HepG2 (cell line): ENCODE data around the gene SLC25A10. TPM values are rescaled to one million over a fixed set of nuclear protein-coding genes. Genes with fewer than 3 reads are reported as not detected.
A peak's percentile ranks its signal among the peaks of the same experiment; 100 is the strongest.

Experiments used
- DMTF1 ChIP-seq: sonication (generic); formaldehyde crosslinking; IDR thresholded peaks from 2 replicates; pipeline ENCODE4 v1.4.0; 2020; ENCODE audit warnings: mild to moderate bottlenecking, missing genetic modification reagents
- FOXP1 ChIP-seq, 2 experiments: fragments of 450-650 bp in 1 of 2; IDR thresholded peaks; 2 replicates each; pipeline ENCODE4 v1.6.1; 2017 to 2018; ENCODE audit warnings: antibody characterized with exemption in 1 of 2
- KMT2B ChIP-seq: IDR thresholded peaks from 2 replicates; pipeline ENCODE4 v1.6.1; 2016; ENCODE audit warnings: missing genetic modification reagents, missing compliant biosample characterization
- MEIS2 ChIP-seq: sonication (generic); formaldehyde crosslinking; IDR thresholded peaks from 2 replicates; pipeline ENCODE4 v1.9.0; 2021; ENCODE audit warnings: mild to moderate bottlenecking, missing genetic modification reagents
- MTF1 ChIP-seq: sonication (generic); formaldehyde crosslinking; IDR thresholded peaks from 2 replicates; pipeline ENCODE4 v1.5.0; 2020; ENCODE audit warnings: missing genetic modification reagents
- MYPOP ChIP-seq: sonication (generic); formaldehyde crosslinking; IDR thresholded peaks from 2 replicates; pipeline ENCODE4 v1.8.1; 2023; ENCODE audit warnings: mild to moderate bottlenecking, moderate library complexity, missing genetic modification reagents
- POLR2AphosphoS5 ChIP-seq: IDR thresholded peaks from 2 replicates; pipeline ENCODE4 v1.6.1; 2012; ENCODE audit warnings: low read depth, low read length
- SKIL ChIP-seq: sonication (generic); formaldehyde crosslinking; IDR thresholded peaks from 2 replicates; pipeline ENCODE4 v1.8.0; 2022; ENCODE audit warnings: missing genetic modification reagents, mild to moderate bottlenecking, moderate library complexity, borderline replicate concordance
- SPEN ChIP-seq: sonication (generic); formaldehyde crosslinking; IDR thresholded peaks from 2 replicates; pipeline ENCODE4 v1.5.1; 2020; ENCODE audit warnings: low read depth, mild to moderate bottlenecking, missing genetic modification reagents
- STAG1 ChIP-seq: sonication (generic); formaldehyde crosslinking; IDR thresholded peaks from 2 replicates; pipeline ENCODE4 v1.4.0; 2020; ENCODE audit warnings: missing genetic modification reagents
- TOE1 ChIP-seq: sonication (generic); formaldehyde crosslinking; IDR thresholded peaks from 2 replicates; pipeline ENCODE4 v1.4.0; 2020; ENCODE audit warnings: mild to moderate bottlenecking, missing genetic modification reagents
- ZBTB2 ChIP-seq: sonication (generic); formaldehyde crosslinking; IDR thresholded peaks from 2 replicates; pipeline ENCODE4 v1.8.0; 2022; ENCODE audit warnings: low read depth, missing genetic modification reagents
- ZNF567 ChIP-seq: sonication (generic); formaldehyde crosslinking; IDR thresholded peaks from 2 replicates; pipeline ENCODE4 v1.8.1; 2023; ENCODE audit warnings: mild to moderate bottlenecking, missing genetic modification reagents, borderline replicate concordance
- ZNF569 ChIP-seq: sonication (generic); formaldehyde crosslinking; IDR thresholded peaks from 2 replicates; pipeline ENCODE4 v1.5.0; 2020; ENCODE audit warnings: mild to moderate bottlenecking, missing genetic modification reagents, moderate library complexity, borderline replicate concordance
- ZNF777 ChIP-seq: sonication (generic); formaldehyde crosslinking; IDR thresholded peaks from 2 replicates; pipeline ENCODE4 v1.4.0; 2020; ENCODE audit warnings: missing genetic modification reagents
- ZNF780A ChIP-seq: sonication (generic); formaldehyde crosslinking; IDR thresholded peaks from 2 replicates; pipeline ENCODE4 v1.8.0; 2022; ENCODE audit warnings: mild to moderate bottlenecking, missing genetic modification reagents, moderate library complexity
- ZNF788 ChIP-seq: sonication (generic); formaldehyde crosslinking; IDR thresholded peaks from 2 replicates; pipeline ENCODE4 v1.5.0; 2020; ENCODE audit warnings: mild to moderate bottlenecking, missing genetic modification reagents, borderline replicate concordance
- ZNF790 ChIP-seq: sonication (generic); formaldehyde crosslinking; IDR thresholded peaks from 2 replicates; pipeline ENCODE4 v1.8.0; 2022; ENCODE audit warnings: missing genetic modification reagents, mild to moderate bottlenecking, borderline replicate concordance
- polyA plus RNA-seq, 8 experiments: library from polyadenylated mRNA; depleted of rRNA in 3 of 8; stranded (reverse) in 7 of 8; unstranded in 1 of 8; fragments of >200 nt; fragmentation: Illumina TruSeq in 4 of 8; extraction: Trizol in 4 of 8; gene quantifications; 2 replicates each; pipeline versions ENCODE4 v1.2.1 to v1.2.3, GENCODE V29; 2011 to 2016; ENCODE audit warnings: low read depth in 4 of 8, missing spikeins in 1 of 8, mixed read lengths in 1 of 8; ENCODE audit not compliant: insufficient read depth in 1 of 8
- total RNA-seq, 5 experiments: library from RNA; depleted of rRNA; stranded (reverse); fragments of >200 nt; fragmentation: Illumina TruSeq; extraction: Trizol; gene quantifications; 2 replicates each; pipeline ENCODE4 v1.2.3, GENCODE V29; 2016; ENCODE audit warnings: low read depth in 1 of 5
- TF ChIP-seq, protein P1 (sequence below): sonication (generic); formaldehyde crosslinking; IDR thresholded peaks from 2 replicates; pipeline ENCODE4 v1.9.0; 2021; ENCODE audit warnings: missing genetic modification reagents, borderline replicate concordance

The SLC25A10 gene
- total and polyA plus RNA-seq, 2 of the 13 experiments (the other 11 are each of a cell fraction or from before 2014, with no cell fraction given) = 46.5 to 140 TPM

- TF ChIP-seq ZNF790 (CRISPR knock-in tag) (peak; percentile 26; the same call in 1 of the 2 replicates), STAG1 (peak; percentile 30; the same call in 1 of the 2 replicates), TOE1 (peak; percentile 95; the same call in 1 of the 2 replicates), ZNF780A (CRISPR knock-in tag) (peak; percentile 93; the same call in 1 of the 2 replicates), KMT2B (CRISPR knock-in tag) (peak; percentile 89), SPEN (CRISPR knock-in tag) (peak; percentile 97), ZNF777 (CRISPR knock-in tag) (peak; percentile 78), DMTF1 (CRISPR knock-in tag) (0 out of 2 replicates have a peak, but pooled peaks have one; percentile 82), ZNF567 (CRISPR knock-in tag) (peak; percentile 98), ZBTB2 (CRISPR knock-in tag) (peak; percentile 98), ZNF788 (CRISPR knock-in tag) (peak; percentile 96), FOXP1 (IDR thresholded peaks at IDR 0.05) (no peak), FOXP1 (CRISPR knock-in tag; IDR thresholded peaks at IDR 0.05) (peak; percentile 37; the same call in 1 of the 2 replicates), MTF1 (CRISPR knock-in tag) (peak; percentile 97), MEIS2 (CRISPR knock-in tag) (peak; percentile 99), ZNF569 (no peak), POLR2AphosphoS5 (no peak; the same call in 1 of the 2 replicates), SKIL (CRISPR knock-in tag) (peak; percentile 87), MYPOP (peak; percentile 96)
- TF ChIP-seq, protein P1, sequence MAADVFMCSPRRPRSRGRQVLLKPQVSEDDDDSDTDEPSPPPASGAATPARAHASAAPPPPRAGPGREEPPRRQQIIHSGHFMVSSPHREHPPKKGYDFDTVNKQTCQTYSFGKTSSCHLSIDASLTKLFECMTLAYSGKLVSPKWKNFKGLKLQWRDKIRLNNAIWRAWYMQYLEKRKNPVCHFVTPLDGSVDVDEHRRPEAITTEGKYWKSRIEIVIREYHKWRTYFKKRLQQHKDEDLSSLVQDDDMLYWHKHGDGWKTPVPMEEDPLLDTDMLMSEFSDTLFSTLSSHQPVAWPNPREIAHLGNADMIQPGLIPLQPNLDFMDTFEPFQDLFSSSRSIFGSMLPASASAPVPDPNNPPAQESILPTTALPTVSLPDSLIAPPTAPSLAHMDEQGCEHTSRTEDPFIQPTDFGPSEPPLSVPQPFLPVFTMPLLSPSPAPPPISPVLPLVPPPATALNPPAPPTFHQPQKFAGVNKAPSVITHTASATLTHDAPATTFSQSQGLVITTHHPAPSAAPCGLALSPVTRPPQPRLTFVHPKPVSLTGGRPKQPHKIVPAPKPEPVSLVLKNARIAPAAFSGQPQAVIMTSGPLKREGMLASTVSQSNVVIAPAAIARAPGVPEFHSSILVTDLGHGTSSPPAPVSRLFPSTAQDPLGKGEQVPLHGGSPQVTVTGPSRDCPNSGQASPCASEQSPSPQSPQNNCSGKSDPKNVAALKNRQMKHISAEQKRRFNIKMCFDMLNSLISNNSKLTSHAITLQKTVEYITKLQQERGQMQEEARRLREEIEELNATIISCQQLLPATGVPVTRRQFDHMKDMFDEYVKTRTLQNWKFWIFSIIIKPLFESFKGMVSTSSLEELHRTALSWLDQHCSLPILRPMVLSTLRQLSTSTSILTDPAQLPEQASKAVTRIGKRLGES (CRISPR knock-in tag) = peak; percentile 100
These were observed at the start of gene SLC25A10 (continued) for GRCh38 chr17:81711814-81712467.
